GM21723 (cell line): ENCODE measurements around the gene CEP44.
A peak's percentile ranks its signal among the peaks of the same experiment; 100 is the strongest.
"Not testable (repeated sequence)": the region's sequence is repeated elsewhere in the genome, so short reads cannot be mapped to it uniquely, and the experiment has no call there.

ENCODE experiments used
- ATAC-seq: cut with Tn5 transposase; IDR thresholded peaks from one replicate; pipeline ENCODE4 v1.9.1; 2021; ENCODE audit warnings: mild to moderate bottlenecking, moderate library complexity; ENCODE audit not compliant: unreplicated experiment

CEP44 gene

GRCh38 chr4:174277433-174277832 lies 6.3 kb upstream of the CEP44 start:
- ATAC-seq = no peak

GRCh38 chr4:174278467-174278866 lies 5.2 kb upstream of the CEP44 start:
- no peak for ATAC-seq

GRCh38 chr4:174279433-174280155 lies 4.1 kb upstream of the CEP44 start:
- no peak for ATAC-seq

GRCh38 chr4:174281182-174281737 lies 2.5 kb upstream of the CEP44 start:
- no peak for ATAC-seq

- ATAC-seq = no peak
Observed at GRCh38 chr4:174281901-174282300, 1.8 kb upstream of the CEP44 start.

- peak; percentile 96 for ATAC-seq
Observed at GRCh38 chr4:174282836-174283506, 740 bp upstream of the CEP44 start.

- no peak for ATAC-seq
Observed at GRCh38 chr4:174284487-174284886, 776 bp downstream of the CEP44 start.

- no peak for ATAC-seq
Observed at GRCh38 chr4:174286870-174287269, 3.2 kb downstream of the CEP44 start.

GRCh38 chr4:174292473-174292872 lies 8.8 kb downstream of the CEP44 start:
- no peak for ATAC-seq

- ATAC-seq = not testable (repeated sequence)
Observed at GRCh38 chr4:174294641-174295040, 10.9 kb downstream of the CEP44 start.

- ATAC-seq = not testable (repeated sequence)
Observed at GRCh38 chr4:174295142-174295541, 11.4 kb downstream of the CEP44 start.

GRCh38 chr4:174303687-174304086 lies 20.0 kb downstream of the CEP44 start:
- no peak for ATAC-seq

GRCh38 chr4:174304664-174305063 lies 21.0 kb downstream of the CEP44 start:
- no peak for ATAC-seq

GRCh38 chr4:174305961-174306360 lies 22.2 kb downstream of the CEP44 start:
- ATAC-seq = no peak

GRCh38 chr4:174307694-174308093 lies 24.0 kb downstream of the CEP44 start:
- no peak for ATAC-seq

GRCh38 chr4:174312993-174313392 lies 29.3 kb downstream of the CEP44 start:
- no peak for ATAC-seq

GRCh38 chr4:174314274-174314673 lies 30.6 kb downstream of the CEP44 start:
- ATAC-seq = no peak

GRCh38 chr4:174314770-174315169 lies 31.1 kb downstream of the CEP44 start:
- peak; percentile 57 for ATAC-seq

GRCh38 chr4:174316546-174316945 lies 32.8 kb downstream of the CEP44 start:
- ATAC-seq = no peak

GRCh38 chr4:174316954-174317353 lies 33.2 kb downstream of the CEP44 start:
- ATAC-seq = no peak

- no peak for ATAC-seq
Observed at GRCh38 chr4:174317531-174317930, 33.8 kb downstream of the CEP44 start.
